NCI-H69 (cell line): ENCODE results near the gene TAS2R42.

Experiments used
- DNase-seq: peaks from one replicate; lab custom pipeline; 2025; lab: John Stamatoyannopoulos, UW

TAS2R42 gene

DNA sequence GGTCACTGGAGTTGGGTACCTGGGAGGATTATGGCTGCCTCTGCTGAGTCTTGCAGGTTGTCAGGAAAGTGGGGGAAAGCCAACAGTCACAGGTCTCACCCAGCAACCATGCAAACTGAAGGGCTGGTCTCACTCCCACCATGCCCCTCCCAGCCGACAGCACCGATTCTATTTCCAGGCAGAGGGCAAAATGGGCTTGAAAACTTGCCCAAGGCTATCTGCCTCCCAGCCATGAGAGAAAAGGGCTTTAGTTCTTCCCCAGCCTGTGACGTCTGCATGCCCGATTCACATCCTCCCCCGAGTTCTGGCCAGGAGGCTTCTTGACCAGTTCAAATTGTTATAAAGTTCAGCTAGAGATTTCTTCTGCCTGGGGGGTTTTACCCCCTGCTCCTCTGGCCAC, 42.4 kb downstream of the TAS2R42 start:
- no peak for DNase-seq

DNA sequence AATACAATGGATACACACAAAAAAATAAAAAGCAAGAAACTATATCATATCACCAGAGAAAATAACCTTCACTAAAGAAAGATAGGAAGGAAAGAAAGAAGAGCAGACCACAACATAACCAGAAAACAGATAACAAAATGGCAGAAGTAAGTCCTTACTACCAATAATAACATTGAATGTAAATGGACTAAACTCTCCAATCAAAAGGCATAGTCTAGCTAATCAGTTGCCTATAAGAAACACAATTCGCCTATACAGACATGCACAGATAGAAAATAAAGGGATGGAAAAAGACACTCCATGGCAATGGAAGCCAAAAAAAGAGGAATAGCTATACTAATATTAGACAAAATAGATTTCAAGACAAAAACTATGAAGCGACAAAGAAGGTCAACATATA, 43.4 kb downstream of the TAS2R42 start:
- DNase-seq, result no peak

- DNase-seq, result no peak
Measured at GRCh38 chr12:11136075-11136474, 50.7 kb downstream of the TAS2R42 start.
